ENCODE data around the gene TRIM63.

The TRIM63 gene

GRCh38 chr1:26035203-26035958 is 32.0 kb downstream of the TRIM63 start:
- no peaks in the 10 kb centered on the region for H3K9me3 ChIP-seq (ENCODE audit: control insufficient read depth, low read length)
- peaks cover 11% of the 10 kb centered on the region for H3K4me1 ChIP-seq (ENCODE audit: control insufficient read depth, insufficient read depth, low read length)
- H3K36me3 ChIP-seq (ENCODE audit: control insufficient read depth, insufficient read depth, low read length) = no peaks in the 10 kb centered on the region
- peaks cover 35% of the 10 kb centered on the region for H3K27me3 ChIP-seq (ENCODE audit: control insufficient read depth, insufficient read depth, low read length, poor library complexity, severe bottlenecking)
- H3K27ac ChIP-seq (ENCODE audit: insufficient read depth, low read depth, low read length, poor library complexity, severe bottlenecking) = no peak overlapping the region
- WGBS, 2 experiments = 1% methylated on average over 60 of the region's 60 CpGs
- H3K4me3 ChIP-seq (ENCODE audit: insufficient read depth, low read depth, low read length) = peak overlapping the region; percentile 80

GRCh38 chr1:26034504-26035202 is 32.8 kb downstream of the TRIM63 start:
- Histone ChIP-seq H3K36me3 (ENCODE audit: control insufficient read depth, insufficient read depth, low read length) (no peaks in the 10 kb centered on the region), H3K4me3 (ENCODE audit: insufficient read depth, low read depth, low read length) (peak overlapping the region; percentile 80), H3K4me1 (ENCODE audit: control insufficient read depth, insufficient read depth, low read length) (peaks cover 11% of the 10 kb centered on the region), H3K27ac (ENCODE audit: insufficient read depth, low read depth, low read length, poor library complexity, severe bottlenecking) (no peak overlapping the region), H3K9me3 (ENCODE audit: control insufficient read depth, low read length) (no peaks in the 10 kb centered on the region), H3K27me3 (ENCODE audit: control insufficient read depth, insufficient read depth, low read length, poor library complexity, severe bottlenecking) (peaks cover 35% of the 10 kb centered on the region)
- WGBS, 2 experiments = 23 to 25% methylated on average over 15 of the region's 15 CpGs

- Histone ChIP-seq H3K9me3 (ENCODE audit: control insufficient read depth, low read length) (no peaks in the 10 kb centered on the region), H3K4me1 (ENCODE audit: control insufficient read depth, insufficient read depth, low read length) (peaks cover 11% of the 10 kb centered on the region), H3K27me3 (ENCODE audit: control insufficient read depth, insufficient read depth, low read length, poor library complexity, severe bottlenecking) (peaks cover 35% of the 10 kb centered on the region), H3K4me3 (ENCODE audit: insufficient read depth, low read depth, low read length) (no peak overlapping the region), H3K36me3 (ENCODE audit: control insufficient read depth, insufficient read depth, low read length) (no peaks in the 10 kb centered on the region), H3K27ac (ENCODE audit: insufficient read depth, low read depth, low read length, poor library complexity, severe bottlenecking) (no peak overlapping the region)
- WGBS, 2 experiments = 89% methylated on average over 12 of the region's 12 CpGs
Measured at GRCh38 chr1:26032656-26033357, 34.6 kb downstream of the TRIM63 start.

- Histone ChIP-seq H3K27me3 (ENCODE audit: control insufficient read depth, insufficient read depth, low read length, poor library complexity, severe bottlenecking) (peaks cover 26% of the 10 kb centered on the region), H3K4me3 (ENCODE audit: insufficient read depth, low read depth, low read length) (no peak overlapping the region), H3K36me3 (ENCODE audit: control insufficient read depth, insufficient read depth, low read length) (no peaks in the 10 kb centered on the region), H3K4me1 (ENCODE audit: control insufficient read depth, insufficient read depth, low read length) (peaks cover 11% of the 10 kb centered on the region), H3K27ac (ENCODE audit: insufficient read depth, low read depth, low read length, poor library complexity, severe bottlenecking) (no peak overlapping the region), H3K9me3 (ENCODE audit: control insufficient read depth, low read length) (no peaks in the 10 kb centered on the region)
- 79 to 80% methylated on average over 3 of the region's 3 CpGs for WGBS, 2 experiments
Measured at GRCh38 chr1:26031611-26032220, 35.7 kb downstream of the TRIM63 start.

GRCh38 chr1:26031196-26031595 is 36.2 kb downstream of the TRIM63 start:
- H3K27ac ChIP-seq (ENCODE audit: insufficient read depth, low read depth, low read length, poor library complexity, severe bottlenecking) = no peak overlapping the region
- H3K4me3 ChIP-seq (ENCODE audit: insufficient read depth, low read depth, low read length) = no peak overlapping the region
- WGBS, 2 experiments = 82 to 86% methylated on average over 4 of the region's 4 CpGs

GRCh38 chr1:26029864-26030481 is 37.5 kb downstream of the TRIM63 start:
- Histone ChIP-seq H3K9me3 (ENCODE audit: control insufficient read depth, low read length) (no peaks in the 10 kb centered on the region), H3K4me3 (ENCODE audit: insufficient read depth, low read depth, low read length) (no peak overlapping the region), H3K36me3 (ENCODE audit: control insufficient read depth, insufficient read depth, low read length) (no peaks in the 10 kb centered on the region), H3K27me3 (ENCODE audit: control insufficient read depth, insufficient read depth, low read length, poor library complexity, severe bottlenecking) (peaks cover 16% of the 10 kb centered on the region), H3K4me1 (ENCODE audit: control insufficient read depth, insufficient read depth, low read length) (peaks cover 7% of the 10 kb centered on the region), H3K27ac (ENCODE audit: insufficient read depth, low read depth, low read length, poor library complexity, severe bottlenecking) (no peak overlapping the region)
- 84 to 86% methylated on average over 7 of the region's 7 CpGs for WGBS, 2 experiments

More at GRCh38 chr1:26031196-26031595, 36.2 kb downstream of the TRIM63 start:
- Histone ChIP-seq H3K4me1 (ENCODE audit: control insufficient read depth, insufficient read depth, low read length) (peaks cover 9% of the 10 kb centered on the region), H3K27me3 (ENCODE audit: control insufficient read depth, insufficient read depth, low read length, poor library complexity, severe bottlenecking) (peaks cover 21% of the 10 kb centered on the region), H3K36me3 (ENCODE audit: control insufficient read depth, insufficient read depth, low read length) (no peaks in the 10 kb centered on the region), H3K9me3 (ENCODE audit: control insufficient read depth, low read length) (no peaks in the 10 kb centered on the region)

- H3K27ac ChIP-seq (ENCODE audit: insufficient read depth, low read depth, low read length, poor library complexity, severe bottlenecking) = no peak overlapping the region
- H3K36me3 ChIP-seq (ENCODE audit: control insufficient read depth, insufficient read depth, low read length) = no peaks in the 10 kb centered on the region
- H3K27me3 ChIP-seq (ENCODE audit: control insufficient read depth, insufficient read depth, low read length, poor library complexity, severe bottlenecking) = peaks cover 9% of the 10 kb centered on the region
- peaks cover under 1% of the 10 kb centered on the region for H3K4me1 ChIP-seq (ENCODE audit: control insufficient read depth, insufficient read depth, low read length)
- 85 to 88% methylated on average over 15 of the region's 15 CpGs for WGBS, 2 experiments
- H3K9me3 ChIP-seq (ENCODE audit: control insufficient read depth, low read length) = no peaks in the 10 kb centered on the region
- H3K4me3 ChIP-seq (ENCODE audit: insufficient read depth, low read depth, low read length) = no peak overlapping the region
Measured at GRCh38 chr1:26029054-26029863, 38.2 kb downstream of the TRIM63 start.

GRCh38 chr1:26028490-26028980 is 38.9 kb downstream of the TRIM63 start:
- WGBS, 2 experiments = 88 to 89% methylated on average over 8 of the region's 8 CpGs
- Histone ChIP-seq H3K9me3 (ENCODE audit: control insufficient read depth, low read length) (no peaks in the 10 kb centered on the region), H3K4me3 (ENCODE audit: insufficient read depth, low read depth, low read length) (no peak overlapping the region), H3K27ac (ENCODE audit: insufficient read depth, low read depth, low read length, poor library complexity, severe bottlenecking) (no peak overlapping the region), H3K4me1 (ENCODE audit: control insufficient read depth, insufficient read depth, low read length) (no peaks in the 10 kb centered on the region), H3K36me3 (ENCODE audit: control insufficient read depth, insufficient read depth, low read length) (no peaks in the 10 kb centered on the region), H3K27me3 (ENCODE audit: control insufficient read depth, insufficient read depth, low read length, poor library complexity, severe bottlenecking) (peaks cover 2% of the 10 kb centered on the region)

Data from ectodermal cell (in vitro differentiated cells).